AG10803 (cell line): ENCODE data around the gene SLC39A7.

Source experiments
- DNase-seq: peaks from one replicate; pipeline ENCODE4 v3.0.0; 2010; ENCODE audit warnings: low read depth
- H3K4me3 ChIP-seq: 2 replicates; pipeline ENCODE4 v1.5.1; 2011; ENCODE audit warnings: mild to moderate bottlenecking, low read length, control low read depth
- CTCF ChIP-seq: conservative IDR thresholded peaks from 2 replicates; pipeline ENCODE4 v1.5.1; 2011; ENCODE audit warnings: mild to moderate bottlenecking, low read length, control low read depth, inconsistent platforms

The SLC39A7 gene

GRCh38 chr6:33160728-33161344, 39.8 kb upstream of the SLC39A7 start:
- DNase-seq: peak; percentile 96
- H3K4me3 ChIP-seq: no peak overlapping the region; the same call in 1 of the 2 replicates
- TF ChIP-seq CTCF: no peak

- peak overlapping the region; percentile 56 for H3K4me3 ChIP-seq
- peak; percentile 75 for TF ChIP-seq CTCF
Measured at GRCh38 chr6:33161354-33162331, 39.0 kb upstream of the SLC39A7 start.

GRCh38 chr6:33163540-33163939, 37.1 kb upstream of the SLC39A7 start:
- no peak for TF ChIP-seq CTCF
- DNase-seq: no peak

More at GRCh38 chr6:33161354-33162331, 39.0 kb upstream of the SLC39A7 start:
- peak; percentile 56 for DNase-seq

GRCh38 chr6:33164176-33164575, 36.5 kb upstream of the SLC39A7 start:
- no peak overlapping the region for H3K4me3 ChIP-seq
- no peak for DNase-seq
- TF ChIP-seq CTCF: no peak

More at GRCh38 chr6:33163540-33163939, 37.1 kb upstream of the SLC39A7 start:
- no peak overlapping the region for H3K4me3 ChIP-seq

- no peak for DNase-seq
- no peak for TF ChIP-seq CTCF
Measured at GRCh38 chr6:33164665-33165373, 35.8 kb upstream of the SLC39A7 start.

GRCh38 chr6:33165581-33166258, 34.9 kb upstream of the SLC39A7 start:
- H3K4me3 ChIP-seq: no peak overlapping the region
- TF ChIP-seq CTCF: no peak
- DNase-seq: no peak

More at GRCh38 chr6:33164665-33165373, 35.8 kb upstream of the SLC39A7 start:
- H3K4me3 ChIP-seq: no peak overlapping the region
